ENCODE results near the gene SIK1.
"Not testable (repeated sequence)": the region's sequence is repeated elsewhere in the genome, so short reads cannot be mapped to it uniquely, and the experiment has no call there.

GRCh38 chr21:43399136-43399535, 27.8 kb downstream of the SIK1 start:
- not testable (repeated sequence) for TF ChIP-seq POLR2AphosphoS5, POLR2A (IDR thresholded peaks at IDR 0.05; ENCODE audit: low read depth, low read length)
